WTC11 (cell line): ENCODE data around the gene CAMTA1. TPM values are rescaled to one million over a fixed set of nuclear protein-coding genes. Genes with fewer than 3 reads are reported as not detected.

Experiments used
- ATAC-seq: fragments of 200-7000 bp; cut with Tn5 transposase; 2 replicates; pipeline ENCODE4 v1.10.0; 2021; ENCODE audit warnings: mild to moderate bottlenecking, moderate library complexity
- CTCF ChIA-PET: fragments of 300-600 bp; sonication (Branson Sonifier 250); formaldehyde crosslinking; loops from one replicate; lab custom pipeline; 2021; ENCODE audit warnings: antibody characterized with exemption; lab: Charles Lee
- POLR2A ChIA-PET: fragments of 350-600 bp; sonication (Branson Sonifier 250); formaldehyde crosslinking; loops from one replicate; lab custom pipeline; 2021; ENCODE audit warnings: antibody characterized with exemption; lab: Charles Lee
- DNase-seq: peaks from one replicate; pipeline ENCODE4 v3.0.0; 2021; ENCODE audit warnings: low spot score
- H3K27ac Mint-ChIP-seq: 2 replicates; pipeline ENCODE4 v1.8.0; 2021; ENCODE audit warnings: mixed read lengths
- H3K27me3 Mint-ChIP-seq: 2 replicates; pipeline ENCODE4 v1.8.0; 2021; ENCODE audit warnings: low read depth, mild to moderate bottlenecking, moderate library complexity, mixed read lengths
- H3K36me3 Mint-ChIP-seq: 2 replicates; pipeline ENCODE4 v1.8.0; 2021; ENCODE audit warnings: mixed read lengths
- H3K4me1 Mint-ChIP-seq: 2 replicates; pipeline ENCODE4 v1.8.0; 2022; ENCODE audit warnings: mixed read lengths
- H3K4me3 Mint-ChIP-seq: 2 replicates; pipeline ENCODE4 v1.8.0; 2021; ENCODE audit warnings: mild to moderate bottlenecking, moderate library complexity, mixed read lengths
- H3K9me3 Mint-ChIP-seq: 2 replicates; pipeline ENCODE4 v1.8.0; 2021; ENCODE audit warnings: mixed read lengths
- CREM ChIP-seq: sonication (generic); formaldehyde crosslinking; IDR thresholded peaks from 2 replicates; pipeline ENCODE4 v1.8.1; 2022; ENCODE audit warnings: mild to moderate bottlenecking, missing genetic modification reagents, moderate library complexity
- ERG ChIP-seq: fragments of 250-450 bp; sonication (Bioruptor Pico); IDR thresholded peaks from 2 replicates; pipeline ENCODE4 v1.8.0; 2021; ENCODE audit warnings: mild to moderate bottlenecking
- FOXP1 ChIP-seq: sonication (generic); formaldehyde crosslinking; IDR thresholded peaks from 2 replicates; pipeline ENCODE4 v1.8.0; 2022; ENCODE audit warnings: missing genetic modification reagents, mild to moderate bottlenecking, moderate library complexity, borderline replicate concordance
- IRF2 ChIP-seq: sonication (generic); formaldehyde crosslinking; IDR thresholded peaks from 2 replicates; pipeline ENCODE4 v1.8.0; 2022; ENCODE audit warnings: low read depth, missing genetic modification reagents, borderline replicate concordance
- KAT7 ChIP-seq: sonication (generic); formaldehyde crosslinking; IDR thresholded peaks from 2 replicates; pipeline ENCODE4 v1.8.1; 2023; ENCODE audit warnings: missing genetic modification reagents, mild to moderate bottlenecking, borderline replicate concordance
- NR1H2 ChIP-seq: sonication (generic); formaldehyde crosslinking; IDR thresholded peaks from 2 replicates; pipeline ENCODE4 v1.9.0; 2021; ENCODE audit warnings: mild to moderate bottlenecking, moderate library complexity, missing genetic modification reagents
- PREB ChIP-seq: sonication (generic); formaldehyde crosslinking; IDR thresholded peaks from 2 replicates; pipeline ENCODE4 v1.8.1; 2022; ENCODE audit warnings: mild to moderate bottlenecking, missing genetic modification reagents, moderate library complexity, borderline replicate concordance
- SP1 ChIP-seq: sonication (generic); formaldehyde crosslinking; conservative IDR thresholded peaks from 2 replicates; pipeline ENCODE4 v1.8.1; 2022; ENCODE audit warnings: missing genetic modification reagents
- TCF7 ChIP-seq: sonication (generic); formaldehyde crosslinking; IDR thresholded peaks from 2 replicates; pipeline ENCODE4 v1.8.0; 2022; ENCODE audit warnings: mild to moderate bottlenecking, low read depth, missing genetic modification reagents, moderate library complexity
- TEAD1 ChIP-seq: sonication (generic); formaldehyde crosslinking; IDR thresholded peaks from 2 replicates; pipeline ENCODE4 v1.8.0; 2022; ENCODE audit warnings: mild to moderate bottlenecking, missing genetic modification reagents
- TEAD4 ChIP-seq: sonication (generic); formaldehyde crosslinking; IDR thresholded peaks from 2 replicates; pipeline ENCODE4 v1.8.0; 2022; ENCODE audit warnings: mild to moderate bottlenecking, missing genetic modification reagents
- TP53 ChIP-seq: sonication (generic); formaldehyde crosslinking; IDR thresholded peaks from 2 replicates; pipeline ENCODE4 v1.8.1; 2023; ENCODE audit warnings: mild to moderate bottlenecking, missing genetic modification reagents
- ZNF281 ChIP-seq: sonication (generic); formaldehyde crosslinking; IDR thresholded peaks from 2 replicates; pipeline ENCODE4 v1.8.0; 2023; ENCODE audit warnings: mild to moderate bottlenecking, missing genetic modification reagents
- ZNF317 ChIP-seq: sonication (generic); formaldehyde crosslinking; IDR thresholded peaks from 2 replicates; pipeline ENCODE4 v1.8.1; 2023; ENCODE audit warnings: low read depth, mild to moderate bottlenecking, moderate library complexity, missing genetic modification reagents, borderline replicate concordance
- ZNF416 ChIP-seq: fragments of 250-450 bp; sonication (Bioruptor Pico); IDR thresholded peaks from 2 replicates; pipeline ENCODE4 v1.9.0; 2021; ENCODE audit warnings: mild to moderate bottlenecking, inconsistent platforms
- ZNF423 ChIP-seq: fragments of 250-450 bp; sonication (Bioruptor Pico); IDR thresholded peaks from 2 replicates; pipeline ENCODE4 v2.1.2; 2022; ENCODE audit warnings: mild to moderate bottlenecking, moderate library complexity
- total RNA-seq: library from RNA; stranded (reverse); gene quantifications from 3 replicates; pipeline ENCODE4 v1.2.3, GENCODE V29; 2021
- TF ChIP-seq, protein P1 (sequence below): sonication (generic); formaldehyde crosslinking; IDR thresholded peaks from 2 replicates; pipeline ENCODE4 v1.8.1; 2023; ENCODE audit warnings: mild to moderate bottlenecking, missing genetic modification reagents, moderate library complexity
- TF ChIP-seq, protein P2 (sequence below): fragments of 250-450 bp; sonication (Bioruptor Pico); IDR thresholded peaks from 2 replicates; pipeline ENCODE4 v1.9.0; 2021; ENCODE audit warnings: moderate library complexity, mild to moderate bottlenecking, inconsistent platforms, borderline replicate concordance
- TF ChIP-seq, protein P3 (sequence below): sonication (generic); formaldehyde crosslinking; IDR thresholded peaks from 2 replicates; pipeline ENCODE4 v1.8.1; 2023; ENCODE audit warnings: mild to moderate bottlenecking, moderate library complexity, missing genetic modification reagents
- TF ChIP-seq, protein P4 (sequence below): fragments of 250-450 bp; sonication (Bioruptor Pico); IDR thresholded peaks from 2 replicates; pipeline ENCODE4 v1.9.0; 2021; ENCODE audit warnings: mild to moderate bottlenecking, borderline replicate concordance
- TF ChIP-seq, protein P5 (sequence below): sonication (generic); formaldehyde crosslinking; IDR thresholded peaks from 2 replicates; pipeline ENCODE4 v1.8.1; 2022; ENCODE audit warnings: mild to moderate bottlenecking, moderate library complexity, missing genetic modification reagents

The CAMTA1 gene
- total RNA-seq, 1 experiment from 2014 or later, result 86.4 TPM

GRCh38 chr1:7572654-7573152, 787.4 kb downstream of the CAMTA1 start:
- CTCF ChIA-PET, result interaction anchor here (1.2 to 2.3 kb wide), 3 partner anchors 10 to 75 kb away, joined by 4 to 11 read pairs (median 4); no protein-coding TSS in a partner anchor
- POLR2A ChIA-PET, result no interaction called here
- TF ChIP-seq TEAD1 (no peak), ZNF281 (CRISPR knock-in tag) (no peak), TCF7 (CRISPR knock-in tag) (no peak), ZNF416 (CRISPR knock-in tag) (no peak)
- TF ChIP-seq, protein P1, sequence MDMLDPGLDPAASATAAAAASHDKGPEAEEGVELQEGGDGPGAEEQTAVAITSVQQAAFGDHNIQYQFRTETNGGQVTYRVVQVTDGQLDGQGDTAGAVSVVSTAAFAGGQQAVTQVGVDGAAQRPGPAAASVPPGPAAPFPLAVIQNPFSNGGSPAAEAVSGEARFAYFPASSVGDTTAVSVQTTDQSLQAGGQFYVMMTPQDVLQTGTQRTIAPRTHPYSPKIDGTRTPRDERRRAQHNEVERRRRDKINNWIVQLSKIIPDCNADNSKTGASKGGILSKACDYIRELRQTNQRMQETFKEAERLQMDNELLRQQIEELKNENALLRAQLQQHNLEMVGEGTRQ (CRISPR knock-in tag), result no peak
- TF ChIP-seq, protein P2, sequence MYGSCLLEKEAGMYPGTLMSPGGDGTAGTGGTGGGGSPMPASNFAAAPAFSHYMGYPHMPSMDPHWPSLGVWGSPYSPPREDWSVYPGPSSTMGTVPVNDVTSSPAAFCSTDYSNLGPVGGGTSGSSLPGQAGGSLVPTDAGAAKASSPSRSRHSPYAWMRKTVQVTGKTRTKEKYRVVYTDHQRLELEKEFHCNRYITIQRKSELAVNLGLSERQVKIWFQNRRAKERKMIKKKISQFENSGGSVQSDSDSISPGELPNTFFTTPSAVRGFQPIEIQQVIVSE, result no peak
- Mint-ChIP-seq H3K27ac (no peak overlapping the region), H3K9me3 (peaks cover 8% of the 10 kb centered on the region), H3K4me3 (no peak overlapping the region), H3K4me1 (no peaks in the 10 kb centered on the region), H3K36me3 (no peaks in the 10 kb centered on the region), H3K27me3 (no peaks in the 10 kb centered on the region)
- no peak for ATAC-seq
- no peak for DNase-seq

DNA sequence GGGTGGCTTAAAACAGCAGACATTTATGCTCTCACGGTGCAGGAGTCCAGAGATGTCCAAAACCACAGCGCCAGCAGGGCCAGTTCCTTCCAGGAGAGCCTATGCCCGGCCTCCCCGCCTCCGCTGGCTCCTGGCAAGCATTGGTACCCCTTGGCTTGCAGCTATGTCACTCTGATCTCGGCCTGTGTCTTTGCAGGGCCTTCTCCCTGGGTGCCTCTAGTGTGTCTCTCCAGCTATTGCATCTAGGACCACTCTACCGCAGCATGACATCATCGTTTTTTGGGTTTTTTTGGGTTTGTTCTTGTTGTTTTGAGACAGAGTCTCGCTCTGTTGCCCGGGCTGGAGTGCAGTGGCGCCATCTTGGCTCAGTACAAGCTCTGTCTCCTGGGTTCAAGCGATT, 788.2 kb downstream of the CAMTA1 start:
- Mint-ChIP-seq H3K36me3 (no peaks in the 10 kb centered on the region), H3K27me3 (no peaks in the 10 kb centered on the region), H3K4me3 (no peak overlapping the region), H3K4me1 (no peaks in the 10 kb centered on the region), H3K27ac (no peak overlapping the region), H3K9me3 (peaks cover 8% of the 10 kb centered on the region)
- no peak for ATAC-seq
- no peak for DNase-seq
- POLR2A ChIA-PET, result no interaction called here
- CTCF ChIA-PET, result interaction anchor here (1.0 to 2.3 kb wide), 2 partner anchors 74 to 99 kb away, joined by 3 to 11 read pairs; no protein-coding TSS in a partner anchor
- TF ChIP-seq KAT7 (CRISPR knock-in tag), result no peak
- TF ChIP-seq FOXP1 (CRISPR knock-in tag), result no peak
- no peak for TF ChIP-seq PREB
- no peak for TF ChIP-seq CREM (CRISPR knock-in tag)
- no peak for TF ChIP-seq IRF2 (CRISPR knock-in tag)
- TF ChIP-seq, protein P3, sequence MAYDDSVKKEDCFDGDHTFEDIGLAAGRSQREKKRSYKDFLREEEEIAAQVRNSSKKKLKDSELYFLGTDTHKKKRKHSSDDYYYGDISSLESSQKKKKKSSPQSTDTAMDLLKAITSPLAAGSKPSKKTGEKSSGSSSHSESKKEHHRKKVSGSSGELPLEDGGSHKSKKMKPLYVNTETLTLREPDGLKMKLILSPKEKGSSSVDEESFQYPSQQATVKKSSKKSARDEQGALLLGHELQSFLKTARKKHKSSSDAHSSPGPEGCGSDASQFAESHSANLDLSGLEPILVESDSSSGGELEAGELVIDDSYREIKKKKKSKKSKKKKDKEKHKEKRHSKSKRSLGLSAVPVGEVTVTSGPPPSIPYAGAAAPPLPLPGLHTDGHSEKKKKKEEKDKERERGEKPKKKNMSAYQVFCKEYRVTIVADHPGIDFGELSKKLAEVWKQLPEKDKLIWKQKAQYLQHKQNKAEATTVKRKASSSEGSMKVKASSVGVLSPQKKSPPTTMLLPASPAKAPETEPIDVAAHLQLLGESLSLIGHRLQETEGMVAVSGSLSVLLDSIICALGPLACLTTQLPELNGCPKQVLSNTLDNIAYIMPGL (CRISPR knock-in tag), result no peak
- no peak for TF ChIP-seq ZNF423 (CRISPR knock-in tag)
- no peak for TF ChIP-seq ZNF317 (CRISPR knock-in tag)
- TF ChIP-seq ERG (CRISPR knock-in tag), result no peak
- no peak for TF ChIP-seq TP53 (CRISPR knock-in tag)
- TF ChIP-seq SP1 (CRISPR knock-in tag), result no peak
- TF ChIP-seq TEAD4 (CRISPR knock-in tag), result no peak
- TF ChIP-seq, protein P4, sequence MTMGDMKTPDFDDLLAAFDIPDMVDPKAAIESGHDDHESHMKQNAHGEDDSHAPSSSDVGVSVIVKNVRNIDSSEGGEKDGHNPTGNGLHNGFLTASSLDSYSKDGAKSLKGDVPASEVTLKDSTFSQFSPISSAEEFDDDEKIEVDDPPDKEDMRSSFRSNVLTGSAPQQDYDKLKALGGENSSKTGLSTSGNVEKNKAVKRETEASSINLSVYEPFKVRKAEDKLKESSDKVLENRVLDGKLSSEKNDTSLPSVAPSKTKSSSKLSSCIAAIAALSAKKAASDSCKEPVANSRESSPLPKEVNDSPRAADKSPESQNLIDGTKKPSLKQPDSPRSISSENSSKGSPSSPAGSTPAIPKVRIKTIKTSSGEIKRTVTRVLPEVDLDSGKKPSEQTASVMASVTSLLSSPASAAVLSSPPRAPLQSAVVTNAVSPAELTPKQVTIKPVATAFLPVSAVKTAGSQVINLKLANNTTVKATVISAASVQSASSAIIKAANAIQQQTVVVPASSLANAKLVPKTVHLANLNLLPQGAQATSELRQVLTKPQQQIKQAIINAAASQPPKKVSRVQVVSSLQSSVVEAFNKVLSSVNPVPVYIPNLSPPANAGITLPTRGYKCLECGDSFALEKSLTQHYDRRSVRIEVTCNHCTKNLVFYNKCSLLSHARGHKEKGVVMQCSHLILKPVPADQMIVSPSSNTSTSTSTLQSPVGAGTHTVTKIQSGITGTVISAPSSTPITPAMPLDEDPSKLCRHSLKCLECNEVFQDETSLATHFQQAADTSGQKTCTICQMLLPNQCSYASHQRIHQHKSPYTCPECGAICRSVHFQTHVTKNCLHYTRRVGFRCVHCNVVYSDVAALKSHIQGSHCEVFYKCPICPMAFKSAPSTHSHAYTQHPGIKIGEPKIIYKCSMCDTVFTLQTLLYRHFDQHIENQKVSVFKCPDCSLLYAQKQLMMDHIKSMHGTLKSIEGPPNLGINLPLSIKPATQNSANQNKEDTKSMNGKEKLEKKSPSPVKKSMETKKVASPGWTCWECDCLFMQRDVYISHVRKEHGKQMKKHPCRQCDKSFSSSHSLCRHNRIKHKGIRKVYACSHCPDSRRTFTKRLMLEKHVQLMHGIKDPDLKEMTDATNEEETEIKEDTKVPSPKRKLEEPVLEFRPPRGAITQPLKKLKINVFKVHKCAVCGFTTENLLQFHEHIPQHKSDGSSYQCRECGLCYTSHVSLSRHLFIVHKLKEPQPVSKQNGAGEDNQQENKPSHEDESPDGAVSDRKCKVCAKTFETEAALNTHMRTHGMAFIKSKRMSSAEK (CRISPR knock-in tag), result no peak
- no peak for TF ChIP-seq NR1H2 (CRISPR knock-in tag)
- TF ChIP-seq, protein P5, sequence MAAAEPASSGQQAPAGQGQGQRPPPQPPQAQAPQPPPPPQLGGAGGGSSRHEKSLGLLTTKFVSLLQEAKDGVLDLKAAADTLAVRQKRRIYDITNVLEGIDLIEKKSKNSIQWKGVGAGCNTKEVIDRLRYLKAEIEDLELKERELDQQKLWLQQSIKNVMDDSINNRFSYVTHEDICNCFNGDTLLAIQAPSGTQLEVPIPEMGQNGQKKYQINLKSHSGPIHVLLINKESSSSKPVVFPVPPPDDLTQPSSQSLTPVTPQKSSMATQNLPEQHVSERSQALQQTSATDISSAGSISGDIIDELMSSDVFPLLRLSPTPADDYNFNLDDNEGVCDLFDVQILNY (CRISPR knock-in tag), result no peak
